ENCODE data around the gene CDK9. TPM values are rescaled to one million over a fixed set of nuclear protein-coding genes. Genes with fewer than 3 reads are reported as not detected.
"Not testable (repeated sequence)": the region's sequence is repeated elsewhere in the genome, so short reads cannot be mapped to it uniquely, and the experiment has no call there.

CDK9 gene
- polyA plus RNA-seq (2013, experiment 1 of 2; ENCODE audit: insufficient read length) = 41.1 TPM
- 42.6 TPM for polyA plus RNA-seq (2013, experiment 2 of 2; ENCODE audit: insufficient read length)

- DNase-seq = peak; percentile 90
Observed at GRCh38 chr9:127785933-127786772, at the start of gene CDK9. CDK9 (plus strand) TSS chr9:127786034; CDS start chr9:127786149, 115 bp downstream.

- no peak for DNase-seq
Observed at GRCh38 chr9:127738666-127739065, 47.2 kb upstream of the CDK9 start.

- no peak for DNase-seq
Observed at GRCh38 chr9:127739614-127740330, 46.1 kb upstream of the CDK9 start.

GRCh38 chr9:127741831-127742434 is 43.9 kb upstream of the CDK9 start:
- DNase-seq = peak; percentile 40

- peak; percentile 63 for DNase-seq
Observed at GRCh38 chr9:127742435-127743088, 43.3 kb upstream of the CDK9 start.

GRCh38 chr9:127744398-127745110 is 41.3 kb upstream of the CDK9 start:
- no peak for DNase-seq

- DNase-seq = no peak
Observed at GRCh38 chr9:127746959-127747569, 38.8 kb upstream of the CDK9 start.

- DNase-seq = no peak
Observed at GRCh38 chr9:127749090-127749787, 36.6 kb upstream of the CDK9 start.

GRCh38 chr9:127751269-127752054 is 34.4 kb upstream of the CDK9 start:
- DNase-seq = no peak

GRCh38 chr9:127753148-127753547 is 32.7 kb upstream of the CDK9 start:
- DNase-seq = no peak

- DNase-seq = no peak
Observed at GRCh38 chr9:127753622-127754021, 32.2 kb upstream of the CDK9 start.

GRCh38 chr9:127754099-127755060 is 31.5 kb upstream of the CDK9 start:
- no peak for DNase-seq

GRCh38 chr9:127755061-127756060 is 30.5 kb upstream of the CDK9 start:
- no peak for DNase-seq

GRCh38 chr9:127756233-127756632 is 29.6 kb upstream of the CDK9 start:
- DNase-seq = no peak

- DNase-seq = not testable (repeated sequence)
Observed at GRCh38 chr9:127756776-127757175, 29.1 kb upstream of the CDK9 start.

GRCh38 chr9:127758843-127759242 is 27.0 kb upstream of the CDK9 start:
- no peak for DNase-seq

GRCh38 chr9:127761061-127761460 is 24.8 kb upstream of the CDK9 start:
- no peak for DNase-seq
